H1 (cell line): Measurements from ENCODE around the gene CBX2. TPM values are rescaled to one million over a fixed set of nuclear protein-coding genes. Genes with fewer than 3 reads are reported as not detected.

ENCODE experiments used
- CTCF ChIA-PET: fragments of 300-600 bp; sonication (Branson Sonifier 250); formaldehyde crosslinking; loops from one replicate; lab custom pipeline; 2021; ENCODE audit not compliant: partially characterized antibody; lab: Charles Lee
- POLR2A ChIA-PET: fragments of 300-600 bp; sonication (Branson Sonifier 250); formaldehyde crosslinking; loops from one replicate; lab custom pipeline; 2021; ENCODE audit warnings: inconsistent platforms; ENCODE audit not compliant: partially characterized antibody; lab: Charles Lee
- DNase-seq, 2 experiments: peaks; one replicate each; pipeline versions ENCODE4 v3.0.0 to v3.0.0-alpha.2; 2010 to 2022; ENCODE audit warnings: low spot score in 2 of 2, low read depth in 1 of 2, mixed read lengths in 1 of 2
- FAIRE-seq: peaks from 2 replicates; lab custom pipeline; 2011; peaks lifted over from hg19 to GRCh38; lab: Jason Lieb, UNC
- H2AFZ ChIP-seq: 2 replicates; pipeline ENCODE4 v1.8.1; 2012; ENCODE audit warnings: low read length, inconsistent platforms
- H2AK5ac ChIP-seq: 2 replicates; pipeline ENCODE4 v1.6.1; 2013; ENCODE audit warnings: low read depth, low read length
- H2BK120ac ChIP-seq: replicated peaks from 2 replicates; pipeline ENCODE3; 2013; ENCODE audit warnings: low read depth, low read length, inconsistent platforms
- H2BK12ac ChIP-seq: 2 replicates; pipeline ENCODE4 v1.6.1; 2013; ENCODE audit warnings: low read depth, low read length
- H2BK15ac ChIP-seq: 2 replicates; pipeline ENCODE4 v1.6.1; 2013; ENCODE audit warnings: low read length
- H2BK20ac ChIP-seq: 2 replicates; pipeline ENCODE4 v1.6.1; 2013; ENCODE audit warnings: low read length
- H2BK5ac ChIP-seq: 2 replicates; pipeline ENCODE4 v1.6.1; 2013; ENCODE audit warnings: low read depth, low read length
- H3K14ac ChIP-seq: 2 replicates; pipeline ENCODE4 v1.6.1; 2013; ENCODE audit warnings: inconsistent platforms; ENCODE audit not compliant: insufficient read length
- H3K18ac ChIP-seq: 2 replicates; pipeline ENCODE4 v1.6.1; 2013; ENCODE audit warnings: low read length; ENCODE audit errors: extremely low read depth
- H3K23ac ChIP-seq: 2 replicates; pipeline ENCODE4 v1.6.1; 2013; ENCODE audit warnings: inconsistent platforms; ENCODE audit not compliant: insufficient read length
- H3K23me2 ChIP-seq: 2 replicates; pipeline ENCODE4 v1.6.1; 2013; ENCODE audit warnings: low read depth, low read length
- H3K27ac ChIP-seq: 2 replicates; pipeline ENCODE4 v1.6.1; 2011; ENCODE audit warnings: low read depth, low read length, inconsistent platforms
- H3K27me3 ChIP-seq, 4 experiments: replicated peaks in 1 of 4; 1 replicate in 1 of 4; 2 replicates in 3 of 4; pipeline versions ENCODE4 v1.6.1 to v1.8.1; 2011 to 2013; ENCODE audit warnings: low read length in 3 of 4, mild to moderate bottlenecking in 3 of 4, inconsistent platforms in 2 of 4, mixed read lengths in 2 of 4, moderate library complexity in 1 of 4; ENCODE audit not compliant: control insufficient read depth in 3 of 4, insufficient read depth in 3 of 4; ENCODE audit errors: extremely low read depth in 1 of 4
- H3K36me3 ChIP-seq, 4 experiments: 2 replicates each; pipeline versions ENCODE4 v1.6.1 to v1.8.1; 2011 to 2013; ENCODE audit warnings: mild to moderate bottlenecking in 4 of 4, low read length in 3 of 4, moderate library complexity in 2 of 4, control low read depth in 1 of 4, inconsistent platforms in 1 of 4; ENCODE audit not compliant: insufficient read depth in 4 of 4, control insufficient read depth in 2 of 4
- H3K4ac ChIP-seq: replicated peaks from 2 replicates; pipeline ENCODE3; 2013; ENCODE audit warnings: low read length, low read depth, mixed read lengths, inconsistent platforms; ENCODE audit not compliant: insufficient read length
- H3K4me1 ChIP-seq, 4 experiments: replicated peaks in 1 of 4; 1 replicate in 1 of 4; 2 replicates in 3 of 4; pipeline versions ENCODE4 v1.6.1 to v1.8.1; 2011 to 2013; ENCODE audit warnings: low read length in 3 of 4, inconsistent platforms in 2 of 4, mixed read lengths in 1 of 4; ENCODE audit not compliant: insufficient read depth in 4 of 4, control insufficient read depth in 3 of 4
- H3K4me2 ChIP-seq, 2 experiments: 2 replicates each; pipeline versions ENCODE4 v1.6.1 to v1.8.1; 2011 to 2013; ENCODE audit warnings: low read depth in 2 of 2, low read length in 2 of 2, control low read depth in 1 of 2, inconsistent platforms in 1 of 2, mild to moderate bottlenecking in 1 of 2; ENCODE audit not compliant: insufficient read depth in 1 of 2
- H3K4me3 ChIP-seq, 4 experiments: fragments of 200-600, 300-600 bp in 1 of 4; sonication (generic), shearing (Covaris generic), sonication (Bioruptor Twin) in 1 of 4; 2 replicates each; pipeline versions ENCODE4 v1.5.1 to v1.8.1; 2011 to 2016; ENCODE audit warnings: low read length in 4 of 4, low read depth in 3 of 4, control low read depth in 2 of 4, inconsistent platforms in 2 of 4, mild to moderate bottlenecking in 2 of 4, mixed read lengths in 1 of 4, moderate library complexity in 1 of 4; ENCODE audit not compliant: insufficient read depth in 2 of 4; ENCODE audit errors: extremely low read depth in 1 of 4
- H3K56ac ChIP-seq: replicated peaks from 2 replicates; pipeline ENCODE3; 2013; ENCODE audit warnings: low read depth, mild to moderate bottlenecking, mixed read lengths, low read length, inconsistent platforms; ENCODE audit not compliant: insufficient read length
- H3K79me1 ChIP-seq: 2 replicates; pipeline ENCODE4 v1.6.1; 2013; ENCODE audit warnings: low read depth, low read length, control low read depth
- H3K79me2 ChIP-seq, 2 experiments: 2 replicates each; pipeline versions ENCODE4 v1.6.1 to v1.8.1; 2012 to 2013; ENCODE audit warnings: low read length in 2 of 2, mild to moderate bottlenecking in 2 of 2, inconsistent platforms in 1 of 2; ENCODE audit not compliant: insufficient read depth in 2 of 2, control insufficient read depth in 1 of 2
- H3K9ac ChIP-seq, 4 experiments: replicated peaks in 1 of 4; 1 replicate in 1 of 4; 2 replicates in 3 of 4; pipeline versions ENCODE4 v1.6.1 to v1.8.1; 2011 to 2013; ENCODE audit warnings: low read depth in 3 of 4, low read length in 3 of 4, control low read depth in 2 of 4, mild to moderate bottlenecking in 2 of 4, moderate library complexity in 2 of 4, inconsistent platforms in 1 of 4; ENCODE audit errors: extremely low read depth in 1 of 4
- H3K9me3 ChIP-seq, 2 experiments: 2 replicates each; pipeline versions ENCODE4 v1.6.1 to v1.8.1; 2012 to 2013; ENCODE audit warnings: mild to moderate bottlenecking in 2 of 2, moderate library complexity in 2 of 2, control low read depth in 1 of 2, inconsistent platforms in 1 of 2, low read depth in 1 of 2, low read length in 1 of 2, mixed read lengths in 1 of 2; ENCODE audit not compliant: insufficient read depth in 2 of 2
- H4K20me1 ChIP-seq, 2 experiments: replicated peaks in 1 of 2; 2 replicates each; pipeline versions ENCODE3 to v1.8.1; 2011 to 2013; ENCODE audit warnings: inconsistent platforms in 2 of 2, low read length in 2 of 2, mild to moderate bottlenecking in 1 of 2; ENCODE audit not compliant: insufficient read depth in 2 of 2, control insufficient read depth in 1 of 2
- H4K5ac ChIP-seq: 2 replicates; pipeline ENCODE4 v1.6.1; 2013; ENCODE audit warnings: low read length, low read depth, mixed read lengths, inconsistent platforms; ENCODE audit not compliant: insufficient read length
- H4K8ac ChIP-seq: 2 replicates; pipeline ENCODE4 v1.8.0; 2013; ENCODE audit warnings: mild to moderate bottlenecking, moderate library complexity, low read length, inconsistent platforms; ENCODE audit not compliant: insufficient read depth; ENCODE audit errors: extremely low read depth
- H4K91ac ChIP-seq: replicated peaks from 2 replicates; pipeline ENCODE3; 2013; ENCODE audit warnings: low read length, mixed read lengths, inconsistent platforms; ENCODE audit not compliant: insufficient read length
- BCL11A ChIP-seq, 2 experiments: IDR thresholded peaks; one replicate each; pipeline ENCODE4 v1.6.1; 2011; ENCODE audit warnings: low read depth in 2 of 2, low read length in 2 of 2, mild to moderate bottlenecking in 2 of 2
- CEBPB ChIP-seq: IDR thresholded peaks from 2 replicates; pipeline ENCODE4 v1.6.1; 2012; ENCODE audit warnings: low read depth, low read length
- CHD2 ChIP-seq: IDR thresholded peaks from 2 replicates; pipeline ENCODE4 v1.6.1; 2012; ENCODE audit warnings: low read length, improper control_type of control experiment
- NRF1 ChIP-seq: IDR thresholded peaks from 2 replicates; pipeline ENCODE4 v1.6.1; 2011; ENCODE audit warnings: mild to moderate bottlenecking, low read depth, low read length, improper control_type of control experiment
- PHF8 ChIP-seq: fragments of 200-600 bp; sonication (generic); conservative IDR thresholded peaks from 2 replicates; pipeline ENCODE4 v1.7.1; 2012; ENCODE audit warnings: low read depth, mild to moderate bottlenecking, inconsistent platforms, low read length, moderate library complexity
- SP4 ChIP-seq: IDR thresholded peaks from 2 replicates; pipeline ENCODE4 v1.6.1; 2012; ENCODE audit warnings: low read length, inconsistent platforms
- TCF12 ChIP-seq: IDR thresholded peaks from 2 replicates; pipeline ENCODE4 v1.6.1; 2011; ENCODE audit warnings: low read depth, mild to moderate bottlenecking, low read length
- WGBS, 2 experiments: shearing (Covaris generic) in 1 of 2; methylation state at CpG; one replicate each; pipeline versions ENCODE4 v1.1.6 to v1.1.7; 2013 to 2015; ENCODE audit warnings: low lambda C conversion rate in 2 of 2, mixed read lengths in 2 of 2, inconsistent platforms in 1 of 2, low coverage in 1 of 2, missing lambda C conversion rate in 1 of 2; ENCODE audit not compliant: insufficient replicate concordance in 2 of 2, insufficient coverage in 1 of 2, insufficient read length in 1 of 2; ENCODE audit errors: extremely low coverage in 1 of 2, missing lambda C conversion rate in 1 of 2; 5-methylcytosine and 5-hydroxymethylcytosine counted together
- polyA plus RNA-seq, 7 experiments: library from polyadenylated mRNA; depleted of rRNA in 3 of 7; stranded (reverse) in 5 of 7; unstranded in 2 of 7; fragments of >200 nt in 5 of 7; fragments of 200-250 nt in 2 of 7; gene quantifications; 1 replicate in 5 of 7; 2 replicates in 1 of 7; 4 replicates in 1 of 7; pipeline versions ENCODE4 v1.2.1 to v1.2.3, GENCODE V29; 2011 to 2013; ENCODE audit warnings: missing spikeins in 2 of 7, mixed read lengths in 2 of 7
- total RNA-seq: library from RNA; stranded (reverse); fragmentation: NEBNext Ultra II Directional; extraction: Animal tissue kit (Norgen Biotek cat#: 25700); gene quantifications from 2 replicates; pipeline ENCODE4 v1.2.1, GENCODE V29; 2021
- TF ChIP-seq, protein P1 (sequence below): IDR thresholded peaks from 2 replicates; pipeline ENCODE4 v1.6.1; 2012; ENCODE audit warnings: inconsistent platforms
- TF ChIP-seq, protein P2 (sequence below): IDR thresholded peaks from 2 replicates; pipeline ENCODE4 v1.6.1; 2012; ENCODE audit warnings: inconsistent platforms
- TF ChIP-seq, protein P3 (sequence below): IDR thresholded peaks from 2 replicates; pipeline ENCODE4 v1.6.1; 2012; ENCODE audit warnings: low read length, inconsistent platforms

Gene CBX2
- total and polyA plus RNA-seq, 2 of the 8 experiments (the other 6 are each of a cell fraction or from before 2014, with no cell fraction given), result 64.3 to 83.9 TPM

DNA sequence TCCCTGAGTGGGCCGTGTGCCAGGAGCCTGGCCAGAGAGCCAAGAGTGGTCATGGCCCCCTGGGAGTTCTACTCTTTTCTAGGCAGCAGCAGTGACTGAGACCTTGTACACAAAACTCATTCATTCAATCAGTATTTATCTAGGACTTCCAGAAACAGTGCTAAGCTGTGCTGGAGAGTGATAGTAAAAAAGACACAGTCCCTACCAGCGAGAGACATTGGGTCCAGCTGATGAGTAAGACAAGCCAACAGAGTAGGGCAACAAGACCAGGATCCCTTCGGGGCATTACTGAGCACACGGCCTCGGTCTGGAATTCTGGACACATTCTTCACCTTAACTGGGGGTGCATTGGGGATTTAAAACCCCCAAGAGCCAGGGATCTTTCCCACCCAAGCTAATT lies 41.1 kb downstream of the CBX2 start:
- FAIRE-seq (no peak), DNase-seq (no peak)
- no peak overlapping the region for H2AFZ ChIP-seq
- H3K14ac ChIP-seq, result no peak overlapping the region
- H2BK15ac ChIP-seq, result no peak overlapping the region
- H4K8ac ChIP-seq, result no peak overlapping the region
- no peak overlapping the region for H3K9ac ChIP-seq
- H3K56ac ChIP-seq, result no peak overlapping the region
- POLR2A ChIA-PET, result interaction anchor here (1.9 to 24.0 kb wide), 2 partner anchors 9 to 11 kb away, joined by 5 to 374 read pairs; no protein-coding TSS in a partner anchor
- no peak overlapping the region for H2BK20ac ChIP-seq
- H3K18ac ChIP-seq, result no peak overlapping the region
- no peak overlapping the region for H4K5ac ChIP-seq
- H3K36me3 ChIP-seq, result peaks cover 0 to 11% (median 0%) of the 10 kb centered on the region in 4 experiments; a peak in 1 of 8 replicates
- H2BK5ac ChIP-seq, result no peak overlapping the region
- H3K79me2 ChIP-seq, result no peaks in the 10 kb centered on the region
- WGBS, 2 experiments, result 88% methylated on average over 5 of the region's 5 CpGs; no CpG with 5 or more reads in 1 of the 2 experiments
- no peak overlapping the region for H2BK120ac ChIP-seq
- H3K23ac ChIP-seq, result no peak overlapping the region
- H4K91ac ChIP-seq, result no peak overlapping the region
- H3K4ac ChIP-seq, result no peak overlapping the region
- no peaks in the 10 kb centered on the region for H3K79me1 ChIP-seq
- no peak overlapping the region for H2BK12ac ChIP-seq
- CTCF ChIA-PET, result interaction anchor here (1.3 to 24.7 kb wide), 8 partner anchors 10 to 175 kb away, joined by 4 to 576 read pairs (median 32); partner anchors contain the start of genes CBX4 and CBX8
- no peak overlapping the region for H2AK5ac ChIP-seq
- no peak overlapping the region for H3K4me2 ChIP-seq
- peaks cover 3% of the 10 kb centered on the region; the same call in 1 of the 2 replicates for H3K23me2 ChIP-seq
- H4K20me1 ChIP-seq, result no peaks in the 10 kb centered on the region
- H3K9me3 ChIP-seq, result no peaks in the 10 kb centered on the region
- no peak overlapping the region for H3K27ac ChIP-seq
- H3K4me3 ChIP-seq, result no peak overlapping the region
- H3K27me3 ChIP-seq, result peaks cover 54 to 81% (median 72%) of the 10 kb centered on the region in 4 experiments
- H3K4me1 ChIP-seq, result peaks cover 0 to 16% (median 8%) of the 10 kb centered on the region in 4 experiments; a peak in 6 of 7 replicates
- TF ChIP-seq TCF12, result no peak
- TF ChIP-seq CEBPB, result no peak
- TF ChIP-seq, protein P1, sequence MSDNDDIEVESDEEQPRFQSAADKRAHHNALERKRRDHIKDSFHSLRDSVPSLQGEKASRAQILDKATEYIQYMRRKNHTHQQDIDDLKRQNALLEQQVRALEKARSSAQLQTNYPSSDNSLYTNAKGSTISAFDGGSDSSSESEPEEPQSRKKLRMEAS, result no peak
- no peak for TF ChIP-seq SP4
- TF ChIP-seq, protein P2, sequence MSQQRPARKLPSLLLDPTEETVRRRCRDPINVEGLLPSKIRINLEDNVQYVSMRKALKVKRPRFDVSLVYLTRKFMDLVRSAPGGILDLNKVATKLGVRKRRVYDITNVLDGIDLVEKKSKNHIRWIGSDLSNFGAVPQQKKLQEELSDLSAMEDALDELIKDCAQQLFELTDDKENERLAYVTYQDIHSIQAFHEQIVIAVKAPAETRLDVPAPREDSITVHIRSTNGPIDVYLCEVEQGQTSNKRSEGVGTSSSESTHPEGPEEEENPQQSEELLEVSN, result no peak
- no peak for TF ChIP-seq CHD2
- no peak for TF ChIP-seq NRF1
- no peak for TF ChIP-seq BCL11A (IDR thresholded peaks at IDR 0.05; ENCODE audit: low read depth in 2 of 2, low read length in 2 of 2)
- no peak for TF ChIP-seq PHF8
- TF ChIP-seq, protein P3, sequence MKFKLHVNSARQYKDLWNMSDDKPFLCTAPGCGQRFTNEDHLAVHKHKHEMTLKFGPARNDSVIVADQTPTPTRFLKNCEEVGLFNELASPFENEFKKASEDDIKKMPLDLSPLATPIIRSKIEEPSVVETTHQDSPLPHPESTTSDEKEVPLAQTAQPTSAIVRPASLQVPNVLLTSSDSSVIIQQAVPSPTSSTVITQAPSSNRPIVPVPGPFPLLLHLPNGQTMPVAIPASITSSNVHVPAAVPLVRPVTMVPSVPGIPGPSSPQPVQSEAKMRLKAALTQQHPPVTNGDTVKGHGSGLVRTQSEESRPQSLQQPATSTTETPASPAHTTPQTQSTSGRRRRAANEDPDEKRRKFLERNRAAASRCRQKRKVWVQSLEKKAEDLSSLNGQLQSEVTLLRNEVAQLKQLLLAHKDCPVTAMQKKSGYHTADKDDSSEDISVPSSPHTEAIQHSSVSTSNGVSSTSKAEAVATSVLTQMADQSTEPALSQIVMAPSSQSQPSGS, result no peak
